SK-N-SH (cell line): ENCODE results near the gene SHROOM2. TPM values are rescaled to one million over a fixed set of nuclear protein-coding genes. Genes with fewer than 3 reads are reported as not detected.
A peak's percentile ranks its signal among the peaks of the same experiment; 100 is the strongest.

Experiments
- CTCF ChIA-PET: fragments of 300-600, 350-600 bp; formaldehyde crosslinking; extraction: SDS; loops from one replicate; lab custom pipeline; 2021; lab: Yijun Ruan, JAX
- POLR2A ChIA-PET: fragments of 350-600 bp; sonication (Branson Sonifier 250); formaldehyde crosslinking; extraction: SDS; loops from one replicate; lab custom pipeline; 2020; ENCODE audit warnings: antibody characterized with exemption, inconsistent platforms; lab: Yijun Ruan, JAX
- DNase-seq: peaks from one replicate; pipeline ENCODE4 v3.0.0; 2012
- H2AFZ ChIP-seq: fragments of 200-600 bp; sonication (generic); 2 replicates; pipeline ENCODE4 v1.8.1; 2016; ENCODE audit warnings: antibody characterized with exemption, mild to moderate bottlenecking, low read depth
- H3F3A ChIP-seq: fragments of 200-600 bp; sonication (generic); replicated peaks from 2 replicates; pipeline ENCODE3; 2016; ENCODE audit warnings: antibody characterized with exemption, mild to moderate bottlenecking; ENCODE audit not compliant: insufficient read depth
- H3K27ac ChIP-seq, 2 experiments: fragments of 200-500 bp in 1 of 2; fragments of 200-600 bp in 1 of 2; sonication (Bioruptor generic) in 1 of 2; sonication (generic), shearing (Covaris generic) in 1 of 2; 2 replicates each; pipeline versions ENCODE4 v1.5.1 to v1.6.1; 2014 to 2016; ENCODE audit warnings: low read depth in 2 of 2, inconsistent platforms in 1 of 2, low read length in 1 of 2, mild to moderate bottlenecking in 1 of 2, mixed read lengths in 1 of 2
- H3K27me3 ChIP-seq: fragments of 200-600 bp; sonication (generic), shearing (Covaris generic); 2 replicates; pipeline ENCODE4 v1.6.1; 2016; ENCODE audit warnings: mixed run types; ENCODE audit not compliant: insufficient read depth
- H3K36me3 ChIP-seq, 2 experiments: fragments of 200-500 bp in 1 of 2; fragments of 200-600 bp in 1 of 2; sonication (Bioruptor generic) in 1 of 2; sonication (generic) in 1 of 2; replicated peaks in 1 of 2; 2 replicates each; pipeline versions ENCODE3 to v1.5.1; 2014 to 2016; ENCODE audit warnings: low read length in 1 of 2, mild to moderate bottlenecking in 1 of 2; ENCODE audit not compliant: insufficient read depth in 2 of 2, control insufficient read depth in 1 of 2
- H3K4me1 ChIP-seq, 2 experiments: fragments of 200-500 bp in 1 of 2; fragments of 200-600 bp in 1 of 2; sonication (Bioruptor generic) in 1 of 2; sonication (generic), shearing (Covaris generic) in 1 of 2; 2 replicates each; pipeline versions ENCODE4 v1.5.1 to v1.6.1; 2014 to 2016; ENCODE audit warnings: low read depth in 1 of 2, low read length in 1 of 2, mixed run types in 1 of 2; ENCODE audit not compliant: insufficient read depth in 2 of 2, control insufficient read depth in 1 of 2
- H3K4me2 ChIP-seq: fragments of 200-600 bp; sonication (generic), shearing (Covaris generic); 2 replicates; pipeline ENCODE4 v1.6.1; 2017; ENCODE audit warnings: mixed run types
- H3K4me3 ChIP-seq, 2 experiments: fragments of 200-500 bp in 1 of 2; fragments of 200-600 bp in 1 of 2; sonication (Bioruptor generic) in 1 of 2; sonication (generic), shearing (Covaris generic) in 1 of 2; 2 replicates each; pipeline versions ENCODE4 v1.5.1 to v1.8.1; 2014 to 2016; ENCODE audit warnings: low read depth in 2 of 2, inconsistent platforms in 1 of 2, low read length in 1 of 2, mild to moderate bottlenecking in 1 of 2, mixed read lengths in 1 of 2, moderate library complexity in 1 of 2
- H3K79me2 ChIP-seq: fragments of 200-600 bp; sonication (generic); 2 replicates; pipeline ENCODE4 v1.8.1; 2017; ENCODE audit warnings: mild to moderate bottlenecking; ENCODE audit not compliant: insufficient read depth
- H3K9ac ChIP-seq: fragments of 200-600 bp; sonication (generic); 2 replicates; pipeline ENCODE4 v1.6.1; 2017; ENCODE audit warnings: mixed run types
- H3K9me2 ChIP-seq: fragments of 200-600 bp; sonication (generic); 2 replicates; pipeline ENCODE4 v1.6.1; 2017; ENCODE audit warnings: mixed run types
- H3K9me3 ChIP-seq: fragments of 200-600 bp; sonication (generic); 2 replicates; pipeline ENCODE4 v1.6.1; 2017; ENCODE audit warnings: mixed run types, mild to moderate bottlenecking, moderate library complexity
- H4K20me1 ChIP-seq: fragments of 200-600 bp; sonication (generic); 2 replicates; pipeline ENCODE4 v1.6.1; 2017; ENCODE audit warnings: mild to moderate bottlenecking, mixed run types; ENCODE audit not compliant: insufficient read depth
- CHD2 ChIP-seq: fragments of 150-350 bp; IDR thresholded peaks from 2 replicates; pipeline ENCODE4 v1.6.1; 2018; ENCODE audit warnings: low read length; ENCODE audit not compliant: partially characterized antibody
- CTCF ChIP-seq: fragments of 200-600 bp; sonication (generic); IDR thresholded peaks from 2 replicates; pipeline ENCODE4 v1.6.1; 2017; ENCODE audit warnings: antibody characterized with exemption, mild to moderate bottlenecking, moderate library complexity
- GABPA ChIP-seq: IDR thresholded peaks from 2 replicates; pipeline ENCODE4 v1.4.0; 2012; ENCODE audit warnings: low read depth, mild to moderate bottlenecking
- PBX3 ChIP-seq: IDR thresholded peaks from 2 replicates; pipeline ENCODE4; 2012
- RXRA ChIP-seq: IDR thresholded peaks from 2 replicates; pipeline ENCODE4 v1.4.0; 2012; ENCODE audit warnings: low read depth, mild to moderate bottlenecking, borderline replicate concordance
- ZBTB33 ChIP-seq: IDR thresholded peaks from 2 replicates; pipeline ENCODE4 v1.4.0; 2012; ENCODE audit warnings: low read depth, borderline replicate concordance
- WGBS: methylation state at CpG from one replicate; pipeline ENCODE4 v1.1.6; 2017; ENCODE audit warnings: low lambda C conversion rate; 5-methylcytosine and 5-hydroxymethylcytosine counted together
- polyA plus RNA-seq, 3 experiments: library from polyadenylated mRNA; depleted of rRNA; stranded (reverse); fragments of >200 nt; gene quantifications; 2 replicates each; pipeline ENCODE4 v1.2.3, GENCODE V29; 2012

The SHROOM2 gene
- polyA plus RNA-seq, 1 of the 3 experiments (the other 2 are of a cell fraction): not detected

- ChIA-PET POLR2A (no interaction called here), CTCF (interaction anchor here (0.6 kb wide), 1 partner anchor 767 kb away, joined by 3 read pairs; no protein-coding TSS in a partner anchor)
- H3K4me1 ChIP-seq: peaks cover 0 to 7% of the 10 kb centered on the region in 2 experiments; a peak in 1 of 4 replicates
- no peaks in the 10 kb centered on the region; the same call in 1 of the 2 replicates for H3K27me3 ChIP-seq
- 23% methylated on average over 9 of the region's 11 CpGs for WGBS
- TF ChIP-seq GABPA (peak; percentile 34; the same call in 1 of the 2 replicates), RXRA (no peak), CHD2 (no peak), ZBTB33 (no peak), PBX3 (no peak)
- peak overlapping the region in 1 of 2 experiments; percentile 3; a peak in 1 of 4 replicates for H3K4me3 ChIP-seq
- DNase-seq: no peak
- H3F3A ChIP-seq: no peaks in the 10 kb centered on the region
- H3K9ac ChIP-seq: no peak overlapping the region
- no peaks in the 10 kb centered on the region for H4K20me1 ChIP-seq
- H3K79me2 ChIP-seq: no peaks in the 10 kb centered on the region
- peak overlapping the region; percentile 58; the same call in 1 of the 2 replicates for H2AFZ ChIP-seq
- no peaks in the 10 kb centered on the region for H3K36me3 ChIP-seq
- H3K27ac ChIP-seq: peak overlapping the region in 1 of 2 experiments; percentile 63; a peak in 2 of 4 replicates
- H3K4me2 ChIP-seq: peak overlapping the region; percentile 30; the same call in 1 of the 2 replicates
- H3K9me3 ChIP-seq: no peaks in the 10 kb centered on the region
- no peaks in the 10 kb centered on the region for H3K9me2 ChIP-seq
Measured at GRCh38 chrX:9745417-9746115, 40.7 kb upstream of the SHROOM2 start.

GRCh38 chrX:9746148-9746888 is 39.9 kb upstream of the SHROOM2 start:
- DNase-seq: no peak
- Histone ChIP-seq H3F3A (no peaks in the 10 kb centered on the region), H3K4me1 (peaks cover 0 to 7% of the 10 kb centered on the region in 2 experiments; a peak in 1 of 4 replicates), H3K27ac (peak overlapping the region in 1 of 2 experiments; percentile 63; a peak in 2 of 4 replicates), H3K4me3 (peak overlapping the region in 1 of 2 experiments; percentile 3; a peak in 1 of 4 replicates), H3K27me3 (no peaks in the 10 kb centered on the region; the same call in 1 of the 2 replicates), H4K20me1 (no peaks in the 10 kb centered on the region), H3K4me2 (peak overlapping the region; percentile 30; the same call in 1 of the 2 replicates), H2AFZ (peak overlapping the region; percentile 58; the same call in 1 of the 2 replicates), H3K36me3 (no peaks in the 10 kb centered on the region), H3K9ac (no peak overlapping the region), H3K79me2 (no peaks in the 10 kb centered on the region), H3K9me2 (no peaks in the 10 kb centered on the region), H3K9me3 (no peaks in the 10 kb centered on the region)
- TF ChIP-seq PBX3 (peak; percentile 21; the same call in 1 of the 2 replicates), CTCF (no peak)
- WGBS: 10% methylated on average over 3 of the region's 3 CpGs
- CTCF ChIA-PET: interaction anchor here (0.6 kb wide), 1 partner anchor 768 kb away, joined by 3 read pairs; no protein-coding TSS in a partner anchor
- POLR2A ChIA-PET: no interaction called here
